Measurements from ENCODE around the gene OR4K5.
"Not testable (repeated sequence)": the region's sequence is repeated elsewhere in the genome, so short reads cannot be mapped to it uniquely, and the experiment has no call there.

The OR4K5 gene

DNA sequence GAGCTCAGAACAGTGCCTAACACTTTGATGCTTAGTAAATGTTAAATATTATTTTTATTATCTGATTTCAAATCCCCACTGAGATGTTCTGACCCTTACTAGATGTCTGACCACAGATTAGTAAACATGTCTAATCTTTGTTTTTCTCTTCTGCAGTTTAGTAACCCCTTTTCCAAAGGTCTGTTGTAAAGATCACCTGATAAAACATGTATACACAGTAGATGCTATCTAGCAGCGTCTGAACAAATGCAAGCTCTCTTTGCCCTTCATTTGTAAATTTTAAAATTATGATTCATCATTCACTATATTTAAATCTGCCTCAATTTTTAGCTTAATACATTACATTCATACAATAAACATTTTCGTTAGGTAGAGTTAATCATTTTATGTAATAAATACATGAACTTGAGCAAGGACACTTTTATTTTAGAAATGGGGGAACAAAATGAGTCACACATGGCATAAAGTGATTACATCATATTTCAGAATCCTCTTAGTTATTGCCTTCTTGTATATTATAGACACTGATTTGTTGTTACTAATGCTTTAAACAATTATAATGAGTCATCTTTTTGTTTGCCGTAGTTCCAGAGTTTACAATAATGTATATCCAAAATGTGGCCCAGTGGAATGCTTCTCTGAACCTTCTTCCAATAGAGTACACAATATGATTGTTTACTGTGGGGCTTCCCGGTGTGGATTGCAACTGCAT is 1.7 kb upstream of the OR4K5 start:
- Histone ChIP-seq H3K27me3 (ENCODE audit: control insufficient read depth in 1 of 2, insufficient read depth in 2 of 2, low read length in 2 of 2) (no peaks in the 10 kb centered on the region), H3K4me1 (ENCODE audit: insufficient read depth, low read length) (no peaks in the 10 kb centered on the region), H3K36me3 (ENCODE audit: insufficient read depth, low read length) (no peaks in the 10 kb centered on the region), H3K9me3 (ENCODE audit: low read length) (no peaks in the 10 kb centered on the region), H3K27ac (ENCODE audit: low read depth, low read length) (no peak overlapping the region), H3K9ac (ENCODE audit: low read length) (no peak overlapping the region), H3K4me3 (ENCODE audit: low read depth in 1 of 2, low read length in 2 of 2) (no peak overlapping the region)

- no peaks in the 10 kb centered on the region for H3K9me3 ChIP-seq (ENCODE audit: low read length)
Observed at GRCh38 chr14:19930617-19931016, 10.2 kb downstream of the OR4K5 start, which contains the start of gene OR4K1. TSS of gene OR4K1 (plus strand) at chr14:19930917. CDS start at chr14:19935667, 4,750 bp downstream.

GRCh38 chr14:19941668-19942067 is 21.3 kb downstream of the OR4K5 start:
- Histone ChIP-seq H3K9me3 (ENCODE audit: low read length) (no peaks in the 10 kb centered on the region), H3K4me3 (ENCODE audit: low read depth in 1 of 2, low read length in 2 of 2) (no peak overlapping the region), H3K27me3 (ENCODE audit: control insufficient read depth in 1 of 2, insufficient read depth in 2 of 2, low read length in 2 of 2) (no peaks in the 10 kb centered on the region), H3K4me1 (ENCODE audit: insufficient read depth, low read length) (no peaks in the 10 kb centered on the region), H3K27ac (ENCODE audit: low read depth, low read length) (no peak overlapping the region), H3K9ac (ENCODE audit: low read length) (no peak overlapping the region), H3K36me3 (ENCODE audit: insufficient read depth, low read length) (no peaks in the 10 kb centered on the region)

More at GRCh38 chr14:19930617-19931016, 10.2 kb downstream of the OR4K5 start, which contains the start of gene OR4K1:
- H3K4me1 ChIP-seq (ENCODE audit: insufficient read depth, low read length) = no peaks in the 10 kb centered on the region
- no peak within 1 kb of the TSS for H3K9ac ChIP-seq (ENCODE audit: low read length)
- H3K36me3 ChIP-seq (ENCODE audit: insufficient read depth, low read length) = no peaks in the 10 kb centered on the region
- H3K27me3 ChIP-seq (ENCODE audit: control insufficient read depth in 1 of 2, insufficient read depth in 2 of 2, low read length in 2 of 2) = no peaks in the 10 kb centered on the region
- H3K27ac ChIP-seq (ENCODE audit: low read depth, low read length) = no peak within 1 kb of the TSS
- H3K4me3 ChIP-seq (ENCODE audit: low read depth in 1 of 2, low read length in 2 of 2) = no peak within 1 kb of the TSS

- Histone ChIP-seq H3K4me3 (ENCODE audit: low read depth in 1 of 2, low read length in 2 of 2) (no peak overlapping the region), H3K27me3 (ENCODE audit: control insufficient read depth in 1 of 2, insufficient read depth in 2 of 2, low read length in 2 of 2) (no peaks in the 10 kb centered on the region), H3K27ac (ENCODE audit: low read depth, low read length) (no peak overlapping the region)
Observed at GRCh38 chr14:19947413-19948090, 27.1 kb downstream of the OR4K5 start.

DNA sequence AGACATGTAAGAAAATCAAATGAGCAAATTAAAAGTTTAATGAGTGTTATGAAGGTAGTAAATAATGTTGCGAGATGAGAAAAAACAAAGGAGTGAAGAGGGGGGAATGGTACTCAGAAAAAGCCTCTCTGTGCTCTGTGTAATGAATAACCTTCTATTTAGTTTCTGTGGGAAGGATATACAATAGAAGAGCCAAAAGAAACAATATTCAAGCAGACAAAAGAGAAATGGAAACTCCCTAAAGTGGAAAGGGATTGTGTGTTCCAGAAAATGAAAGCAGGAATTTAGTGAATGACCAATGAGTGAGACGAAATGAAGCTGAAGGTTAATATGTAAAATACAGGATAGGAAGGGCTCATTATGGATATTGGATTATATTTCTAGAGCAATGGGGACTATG is 28.8 kb downstream of the OR4K5 start:
- no peaks in the 10 kb centered on the region for H3K9me3 ChIP-seq (ENCODE audit: low read length)
- no peak overlapping the region for H3K9ac ChIP-seq (ENCODE audit: low read length)
- H3K36me3 ChIP-seq (ENCODE audit: insufficient read depth, low read length) = no peaks in the 10 kb centered on the region
- no peaks in the 10 kb centered on the region for H3K4me1 ChIP-seq (ENCODE audit: insufficient read depth, low read length)
- H3K27ac ChIP-seq (ENCODE audit: low read depth, low read length) = no peak overlapping the region
- H3K27me3 ChIP-seq (ENCODE audit: control insufficient read depth in 1 of 2, insufficient read depth in 2 of 2, low read length in 2 of 2) = no peaks in the 10 kb centered on the region
- no peak overlapping the region for H3K4me3 ChIP-seq (ENCODE audit: low read depth in 1 of 2, low read length in 2 of 2)

More at GRCh38 chr14:19947413-19948090, 27.1 kb downstream of the OR4K5 start:
- no peak overlapping the region for H3K9ac ChIP-seq (ENCODE audit: low read length)
- no peaks in the 10 kb centered on the region for H3K4me1 ChIP-seq (ENCODE audit: insufficient read depth, low read length)
- H3K9me3 ChIP-seq (ENCODE audit: low read length) = no peaks in the 10 kb centered on the region
- no peaks in the 10 kb centered on the region for H3K36me3 ChIP-seq (ENCODE audit: insufficient read depth, low read length)

- H3K27ac ChIP-seq (ENCODE audit: low read depth, low read length) = not testable (repeated sequence)
Observed at GRCh38 chr14:19969735-19970134, 49.3 kb downstream of the OR4K5 start.

More at GRCh38 chr14:19969735-19970134, 49.3 kb downstream of the OR4K5 start:
- not testable (repeated sequence) for H3K4me1 ChIP-seq (ENCODE audit: insufficient read depth, low read length); H3K27me3 ChIP-seq (ENCODE audit: control insufficient read depth in 1 of 2, insufficient read depth in 2 of 2, low read length in 2 of 2); H3K4me3 ChIP-seq (ENCODE audit: low read depth in 1 of 2, low read length in 2 of 2); H3K36me3 ChIP-seq (ENCODE audit: insufficient read depth, low read length); H3K9ac ChIP-seq (ENCODE audit: low read length); H3K9me3 ChIP-seq (ENCODE audit: low read length)
